H9 (cell line): ENCODE results near the gene PUDP. TPM values are rescaled to one million over a fixed set of nuclear protein-coding genes. Genes with fewer than 3 reads are reported as not detected.
A peak's percentile ranks its signal among the peaks of the same experiment; 100 is the strongest.

Experiments
- DNase-seq: peaks from one replicate; pipeline ENCODE4 v3.0.0-alpha.2; 2017
- H2AFZ ChIP-seq: one replicate; pipeline ENCODE4 v1.6.1; 2013; ENCODE audit warnings: mild to moderate bottlenecking, low read length, control low read depth, moderate library complexity
- H2AK5ac ChIP-seq: 2 replicates; pipeline ENCODE4 v1.6.1; 2013; ENCODE audit warnings: low read length, control low read depth, mixed read lengths; ENCODE audit not compliant: insufficient read length
- H2BK120ac ChIP-seq: one replicate; pipeline ENCODE4 v1.6.1; 2013; ENCODE audit warnings: low read depth, mild to moderate bottlenecking, low read length, control low read depth, inconsistent platforms; ENCODE audit not compliant: poor library complexity, severe bottlenecking
- H2BK12ac ChIP-seq: 2 replicates; pipeline ENCODE4 v1.6.1; 2013; ENCODE audit warnings: low read length, control low read depth, mixed read lengths, low read depth; ENCODE audit not compliant: insufficient read length
- H2BK15ac ChIP-seq: 2 replicates; pipeline ENCODE4 v1.6.1; 2013; ENCODE audit warnings: low read depth, low read length, control low read depth
- H2BK20ac ChIP-seq: one replicate; pipeline ENCODE4 v1.6.1; 2013; ENCODE audit warnings: low read depth, mild to moderate bottlenecking, low read length, control low read depth, inconsistent platforms; ENCODE audit not compliant: poor library complexity, severe bottlenecking
- H2BK5ac ChIP-seq: 2 replicates; pipeline ENCODE4 v1.6.1; 2013; ENCODE audit warnings: low read length, control low read depth, mixed read lengths; ENCODE audit not compliant: insufficient read length
- H3K14ac ChIP-seq: 2 replicates; pipeline ENCODE4 v1.6.1; 2013; ENCODE audit warnings: low read length, control low read depth; ENCODE audit not compliant: insufficient read depth
- H3K18ac ChIP-seq: 2 replicates; pipeline ENCODE4 v1.6.1; 2013; ENCODE audit warnings: low read depth, mild to moderate bottlenecking, mixed read lengths, low read length, control low read depth; ENCODE audit not compliant: insufficient read length
- H3K23ac ChIP-seq: 2 replicates; pipeline ENCODE4 v1.6.1; 2013; ENCODE audit warnings: low read length, control low read depth, mixed read lengths, low read depth; ENCODE audit not compliant: insufficient read length
- H3K23me2 ChIP-seq: 2 replicates; pipeline ENCODE4 v1.6.1; 2013; ENCODE audit warnings: low read depth, mild to moderate bottlenecking, mixed read lengths, low read length, control low read depth; ENCODE audit not compliant: insufficient read length, poor library complexity, severe bottlenecking
- H3K27ac ChIP-seq: 2 replicates; pipeline ENCODE4 v1.5.1; 2013; ENCODE audit warnings: low read length, control low read depth, mixed read lengths, low read depth; ENCODE audit not compliant: insufficient read length
- H3K27me3 ChIP-seq: 2 replicates; pipeline ENCODE4 v1.6.1; 2013; ENCODE audit warnings: low read length, control low read depth, inconsistent platforms; ENCODE audit not compliant: insufficient read depth
- H3K4ac ChIP-seq: 2 replicates; pipeline ENCODE4 v1.6.1; 2013; ENCODE audit warnings: low read depth, mild to moderate bottlenecking, control low read depth, inconsistent platforms, low read length, moderate library complexity
- H3K4me1 ChIP-seq: 2 replicates; pipeline ENCODE4 v1.6.1; 2013; ENCODE audit warnings: low read length, control low read depth, inconsistent platforms; ENCODE audit not compliant: insufficient read depth
- H3K4me2 ChIP-seq: 2 replicates; pipeline ENCODE4 v1.6.1; 2013; ENCODE audit warnings: low read length, control low read depth, mixed read lengths; ENCODE audit not compliant: insufficient read length, insufficient read depth
- H3K56ac ChIP-seq: 2 replicates; pipeline ENCODE4 v1.6.1; 2013; ENCODE audit warnings: low read depth, mild to moderate bottlenecking, mixed read lengths, low read length, control low read depth; ENCODE audit not compliant: insufficient read length
- H3K79me1 ChIP-seq: 2 replicates; pipeline ENCODE4 v1.6.1; 2013; ENCODE audit warnings: low read depth, mild to moderate bottlenecking, moderate library complexity, low read length, control low read depth, inconsistent platforms; ENCODE audit not compliant: insufficient read depth, poor library complexity, severe bottlenecking
- H3K79me2 ChIP-seq: 2 replicates; pipeline ENCODE4 v1.6.1; 2013; ENCODE audit warnings: low read length, control low read depth, inconsistent platforms; ENCODE audit not compliant: insufficient read depth
- H3K9ac ChIP-seq: 2 replicates; pipeline ENCODE4 v1.6.1; 2013; ENCODE audit warnings: low read length, control low read depth, mixed read lengths; ENCODE audit not compliant: insufficient read length; ENCODE audit errors: extremely low read depth
- H3K9me3 ChIP-seq: one replicate; pipeline ENCODE4 v1.6.1; 2013; ENCODE audit warnings: low read depth, low read length, inconsistent platforms; ENCODE audit not compliant: control insufficient read depth
- H3T11ph ChIP-seq: one replicate; pipeline ENCODE4 v1.6.1; 2013; ENCODE audit warnings: mild to moderate bottlenecking, low read length, control low read depth, inconsistent platforms
- H4K20me1 ChIP-seq: one replicate; pipeline ENCODE4 v1.6.1; 2013; ENCODE audit not compliant: control insufficient read depth, insufficient read length, insufficient read depth
- H4K5ac ChIP-seq: 2 replicates; pipeline ENCODE4 v1.6.1; 2013; ENCODE audit warnings: low read depth, mild to moderate bottlenecking, mixed read lengths, low read length, control low read depth; ENCODE audit not compliant: insufficient read length
- H4K8ac ChIP-seq: replicated peaks from 2 replicates; pipeline ENCODE4 v1.6.1; 2013; ENCODE audit warnings: low read length, control low read depth, mixed read lengths, low read depth; ENCODE audit not compliant: insufficient read length
- H4K91ac ChIP-seq: 2 replicates; pipeline ENCODE4 v1.6.1; 2013; ENCODE audit warnings: low read depth, mild to moderate bottlenecking, moderate library complexity, mixed read lengths, low read length, control low read depth; ENCODE audit not compliant: insufficient read length
- H3K27ac Mint-ChIP-seq, 3 experiments: 2 replicates in 2 of 3; 3 replicates in 1 of 3; pipeline ENCODE4 v1.8.0; 2020 to 2021; ENCODE audit warnings: mixed read lengths in 3 of 3, mild to moderate bottlenecking in 1 of 3, moderate library complexity in 1 of 3
- H3K27me3 Mint-ChIP-seq: 2 replicates; pipeline ENCODE4 v1.8.0; 2021; ENCODE audit warnings: low read depth, mild to moderate bottlenecking, moderate library complexity, mixed read lengths
- H3K36me3 Mint-ChIP-seq, 3 experiments: 2 replicates in 2 of 3; 3 replicates in 1 of 3; pipeline ENCODE4 v1.8.0; 2020 to 2021; ENCODE audit warnings: low read depth in 3 of 3, mixed read lengths in 3 of 3; ENCODE audit not compliant: insufficient read depth in 1 of 3
- H3K4me1 Mint-ChIP-seq, 2 experiments: 2 replicates each; pipeline ENCODE4 v1.8.0; 2020; ENCODE audit warnings: mixed read lengths in 2 of 2
- H3K4me3 Mint-ChIP-seq, 2 experiments: 2 replicates in 1 of 2; 3 replicates in 1 of 2; pipeline ENCODE4 v1.8.0; 2020 to 2021; ENCODE audit warnings: mild to moderate bottlenecking in 2 of 2, mixed read lengths in 2 of 2, moderate library complexity in 1 of 2
- H3K9me3 Mint-ChIP-seq, 2 experiments: 2 replicates in 1 of 2; 3 replicates in 1 of 2; pipeline ENCODE4 v1.8.0; 2020; ENCODE audit warnings: mild to moderate bottlenecking in 2 of 2, mixed read lengths in 2 of 2, moderate library complexity in 1 of 2
- WGBS: extraction: QIAGEN DNeasy Blood & Tissue Kit; methylation state at CpG from one replicate; pipeline ENCODE4 v1.1.7; 2013; ENCODE audit warnings: missing lambda C conversion rate, low lambda C conversion rate, mixed read lengths; ENCODE audit not compliant: insufficient read length; ENCODE audit errors: extremely low coverage; 5-methylcytosine and 5-hydroxymethylcytosine counted together
- total RNA-seq: library from RNA; stranded (reverse); gene quantifications from 2 replicates; pipeline ENCODE4 v1.2.1, GENCODE V29; 2021
- TF ChIP-seq, protein P1 (sequence below): fragments of 200-600 bp; sonication (generic); conservative IDR thresholded peaks from 3 replicates; pipeline ENCODE4 v1.8.0; 2021; ENCODE audit warnings: antibody characterized with exemption, mild to moderate bottlenecking

Gene PUDP
- total RNA-seq, 1 experiment from 2014 or later: 46.3 TPM

GRCh38 chrX:7110821-7111276, 37.1 kb downstream of the PUDP start:
- no peaks in the 10 kb centered on the region for H3K9me3 Mint-ChIP-seq
- Histone ChIP-seq H2BK15ac (no peak overlapping the region), H4K5ac (no peak overlapping the region), H2BK120ac (no peak overlapping the region), H3K9ac (no peak overlapping the region), H3K56ac (no peak overlapping the region), H3K79me2 (peaks cover 2% of the 10 kb centered on the region), H3K27ac (no peak overlapping the region), H3K14ac (no peak overlapping the region), H2AK5ac (no peak overlapping the region), H2BK5ac (no peak overlapping the region), H3K9me3 (no peaks in the 10 kb centered on the region), H4K20me1 (no peaks in the 10 kb centered on the region), H3K23me2 (no peaks in the 10 kb centered on the region), H2AFZ (no peak overlapping the region), H3K4me2 (no peak overlapping the region), H3K23ac (no peak overlapping the region), H3K18ac (no peak overlapping the region), H2BK12ac (no peak overlapping the region), H3K4ac (no peak overlapping the region), H4K91ac (no peak overlapping the region), H3K4me1 (peaks cover 7% of the 10 kb centered on the region; the same call in 1 of the 2 replicates), H2BK20ac (no peak overlapping the region), H3T11ph (no peak overlapping the region), H3K27me3 (no peaks in the 10 kb centered on the region), H3K79me1 (peaks cover 4% of the 10 kb centered on the region), H4K8ac (no peak overlapping the region)
- no peak for DNase-seq
- peaks cover 3 to 7% (median 7%) of the 10 kb centered on the region in 3 experiments; a peak in 3 of 7 replicates for H3K36me3 Mint-ChIP-seq
- WGBS: no CpG with 5 or more reads among the region's 5 CpGs
- no peak overlapping the region for H3K4me3 Mint-ChIP-seq
- peak overlapping the region; percentile 75 to 88 (median 84); a peak in 6 of 7 replicates for H3K27ac Mint-ChIP-seq
- H3K27me3 Mint-ChIP-seq: no peaks in the 10 kb centered on the region
- H3K4me1 Mint-ChIP-seq: peaks cover 30 to 31% of the 10 kb centered on the region in 2 experiments
- TF ChIP-seq, protein P1, sequence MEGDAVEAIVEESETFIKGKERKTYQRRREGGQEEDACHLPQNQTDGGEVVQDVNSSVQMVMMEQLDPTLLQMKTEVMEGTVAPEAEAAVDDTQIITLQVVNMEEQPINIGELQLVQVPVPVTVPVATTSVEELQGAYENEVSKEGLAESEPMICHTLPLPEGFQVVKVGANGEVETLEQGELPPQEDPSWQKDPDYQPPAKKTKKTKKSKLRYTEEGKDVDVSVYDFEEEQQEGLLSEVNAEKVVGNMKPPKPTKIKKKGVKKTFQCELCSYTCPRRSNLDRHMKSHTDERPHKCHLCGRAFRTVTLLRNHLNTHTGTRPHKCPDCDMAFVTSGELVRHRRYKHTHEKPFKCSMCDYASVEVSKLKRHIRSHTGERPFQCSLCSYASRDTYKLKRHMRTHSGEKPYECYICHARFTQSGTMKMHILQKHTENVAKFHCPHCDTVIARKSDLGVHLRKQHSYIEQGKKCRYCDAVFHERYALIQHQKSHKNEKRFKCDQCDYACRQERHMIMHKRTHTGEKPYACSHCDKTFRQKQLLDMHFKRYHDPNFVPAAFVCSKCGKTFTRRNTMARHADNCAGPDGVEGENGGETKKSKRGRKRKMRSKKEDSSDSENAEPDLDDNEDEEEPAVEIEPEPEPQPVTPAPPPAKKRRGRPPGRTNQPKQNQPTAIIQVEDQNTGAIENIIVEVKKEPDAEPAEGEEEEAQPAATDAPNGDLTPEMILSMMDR: no peak
